B cell (primary cell): Measurements from ENCODE around the gene PRKN. TPM values are rescaled to one million over a fixed set of nuclear protein-coding genes. Genes with fewer than 3 reads are reported as not detected.

Experiments used
- ATAC-seq: fragments of 200-7000 bp; cut with Tn5 transposase; one replicate; pipeline ENCODE4 v1.10.0; 2021; ENCODE audit warnings: low read depth, mild to moderate bottlenecking, moderate number of reproducible peaks, moderate library complexity
- CTCF ChIA-PET: fragments of 350-600 bp; sonication (Branson Sonifier 250); formaldehyde crosslinking; loops from one replicate; lab custom pipeline; 2021; ENCODE audit warnings: antibody characterized with exemption, inconsistent platforms; lab: Charles Lee
- POLR2A ChIA-PET: fragments of 350-600 bp; sonication (Branson Sonifier 250); formaldehyde crosslinking; loops from one replicate; lab custom pipeline; 2021; ENCODE audit warnings: antibody characterized with exemption; lab: Charles Lee
- DNase-seq: peaks from one replicate; pipeline ENCODE4 v3.0.0; 2013
- H2AFZ ChIP-seq: 2 replicates; pipeline ENCODE4 v1.6.1; 2012; ENCODE audit warnings: mild to moderate bottlenecking, low read depth, low read length; ENCODE audit not compliant: insufficient read depth, poor library complexity, severe bottlenecking
- H3K27ac ChIP-seq, 2 donors: 1 replicate in 1 of 2; 2 replicates in 1 of 2; pipeline ENCODE4 v1.5.1; 2012 to 2013; ENCODE audit warnings: low read length in 2 of 2, mild to moderate bottlenecking in 2 of 2, moderate library complexity in 1 of 2
- H3K27me3 ChIP-seq, 4 experiments: fragments of 200-600 bp in 1 of 4; sonication (generic) in 1 of 4; replicated peaks in 1 of 4; 1 replicate in 2 of 4; 2 replicates in 2 of 4; pipeline versions ENCODE4 v1.6.1 to v1.7.0; 2013 to 2016; ENCODE audit warnings: low read length in 3 of 4, mild to moderate bottlenecking in 2 of 4, mixed read lengths in 1 of 4, moderate library complexity in 1 of 4; ENCODE audit not compliant: insufficient read depth in 4 of 4, control insufficient read depth in 3 of 4; ENCODE audit errors: control extremely low read depth in 1 of 4
- H3K36me3 ChIP-seq, 2 experiments: replicated peaks in 1 of 2; 1 replicate in 1 of 2; 2 replicates in 1 of 2; pipeline versions ENCODE4 v1.6.1 to v1.7.1; 2013; ENCODE audit warnings: low read length in 1 of 2; ENCODE audit not compliant: insufficient read depth in 2 of 2, control insufficient read depth in 1 of 2; ENCODE audit errors: control extremely low read depth in 1 of 2, extremely low read depth in 1 of 2
- H3K4me1 ChIP-seq, 2 donors: fragments of 200-600 bp in 1 of 2; sonication (generic) in 1 of 2; 1 replicate in 1 of 2; 2 replicates in 1 of 2; pipeline versions ENCODE4 v1.5.1 to v1.6.1; 2013 to 2017; ENCODE audit warnings: low read length in 2 of 2; ENCODE audit not compliant: control insufficient read depth in 2 of 2, insufficient read depth in 2 of 2
- H3K4me2 ChIP-seq: replicated peaks from 2 replicates; pipeline ENCODE3; 2012; ENCODE audit warnings: mild to moderate bottlenecking, low read depth, low read length; ENCODE audit not compliant: poor library complexity, severe bottlenecking
- H3K4me3 ChIP-seq, 5 experiments: fragments of 200-600 bp in 1 of 5; sonication (generic) in 1 of 5; 1 replicate in 3 of 5; 2 replicates in 2 of 5; pipeline versions ENCODE4 v1.5.1 to v1.7.0; 2011 to 2016; ENCODE audit warnings: low read length in 4 of 5, mild to moderate bottlenecking in 4 of 5, low read depth in 2 of 5, control low read depth in 1 of 5, moderate library complexity in 1 of 5; ENCODE audit not compliant: insufficient read depth in 1 of 5; ENCODE audit errors: control extremely low read depth in 1 of 5, extremely low read depth in 1 of 5
- H3K79me2 ChIP-seq: fragments of 200-600 bp; sonication (generic); one replicate; pipeline ENCODE4 v1.6.0; 2016; ENCODE audit warnings: low read length; ENCODE audit not compliant: control insufficient read depth, insufficient read depth
- H3K9ac ChIP-seq: fragments of 200-600 bp; sonication (generic); 2 replicates; pipeline ENCODE4 v1.6.1; 2017; ENCODE audit warnings: mild to moderate bottlenecking, low read length, moderate library complexity
- H3K9me3 ChIP-seq, 3 donors: one replicate each; pipeline versions ENCODE4 v1.6.1 to v1.7.1; 2013; ENCODE audit warnings: low read length in 2 of 3; ENCODE audit not compliant: control insufficient read depth in 2 of 3, insufficient read depth in 1 of 3; ENCODE audit errors: control extremely low read depth in 1 of 3
- H4K20me1 ChIP-seq: 2 replicates; pipeline ENCODE4 v1.6.0; 2012; ENCODE audit warnings: mild to moderate bottlenecking, low read length; ENCODE audit not compliant: insufficient read depth, control insufficient read depth, poor library complexity, severe bottlenecking
- H3K27ac Mint-ChIP-seq: one replicate; pipeline ENCODE4 v1.8.0; 2021; ENCODE audit warnings: mixed read lengths
- H3K27me3 Mint-ChIP-seq: one replicate; pipeline ENCODE4 v1.8.0; 2021; ENCODE audit warnings: mixed read lengths
- H3K4me1 Mint-ChIP-seq: one replicate; pipeline ENCODE4 v1.8.0; 2021; ENCODE audit warnings: mixed read lengths
- H3K4me3 Mint-ChIP-seq: one replicate; pipeline ENCODE4 v1.8.0; 2021; ENCODE audit warnings: mixed read lengths
- H3K9me3 Mint-ChIP-seq: one replicate; pipeline ENCODE4 v1.8.0; 2022; ENCODE audit warnings: mixed read lengths; ENCODE audit not compliant: insufficient read depth
- CTCF ChIP-seq: fragments of 200-600 bp; IDR thresholded peaks from one replicate; pipeline ENCODE4 v1.8.0; 2022; ENCODE audit warnings: antibody characterized with exemption, mild to moderate bottlenecking
- EZH2 ChIP-seq: IDR thresholded peaks from 2 replicates; pipeline ENCODE4 v1.6.1; 2012; ENCODE audit warnings: borderline replicate concordance, low read depth, mild to moderate bottlenecking, moderate library complexity, low read length; ENCODE audit not compliant: insufficient read depth, poor library complexity, severe bottlenecking
- WGBS: methylation state at CpG from one replicate; pipeline ENCODE4 v1.1.5; 2013; ENCODE audit warnings: missing lambda C conversion rate; ENCODE audit not compliant: insufficient coverage; 5-methylcytosine and 5-hydroxymethylcytosine counted together
- intact Hi-C: fragments of 100-400 bp; cut with micrococcal nuclease; formaldehyde crosslinking; loops from one replicate; pipeline ENCODE4 v1.10.0; 2022
- polyA plus RNA-seq: library from polyadenylated mRNA; depleted of rRNA; stranded (reverse); fragments of >200 nt; gene quantifications from 2 replicates; pipeline ENCODE4 v1.2.3, GENCODE V29; 2012
- total RNA-seq, 2 donors: library from RNA; stranded (reverse); fragments of 120-200 nt in 1 of 2; gene quantifications; 1 replicate in 1 of 2; 2 replicates in 1 of 2; pipeline versions ENCODE4 v1.2.3 to v1.2.4, GENCODE V29; 2013 to 2022

The PRKN gene
- total and polyA plus RNA-seq, 2 donors (not counting 1 experiment from before 2014, with no cell fraction given), result 1.6 to 6.2 TPM

- Histone ChIP-seq H3K27ac (no peak overlapping the region), H3K36me3 (no peaks in the 10 kb centered on the region), H2AFZ (no peak overlapping the region), H3K9ac (no peak overlapping the region), H3K79me2 (no peaks in the 10 kb centered on the region), H3K9me3 (no peaks in the 10 kb centered on the region), H3K4me1 (no peaks in the 10 kb centered on the region), H4K20me1 (no peaks in the 10 kb centered on the region), H3K4me3 (no peak overlapping the region), H3K27me3 (no peaks in the 10 kb centered on the region), H3K4me2 (no peak overlapping the region)
- no peak for TF ChIP-seq EZH2
- no peak for TF ChIP-seq CTCF
- no peaks in the 10 kb centered on the region for H3K27me3 Mint-ChIP-seq
- no peaks in the 10 kb centered on the region for H3K4me1 Mint-ChIP-seq
- DNase-seq, result no peak
- WGBS, result 83% methylated on average over 4 of the region's 5 CpGs
- ChIA-PET CTCF (interaction anchor here (0.6 kb wide), 1 partner anchor 1868 kb away, joined by 3 read pairs; no protein-coding TSS in a partner anchor), POLR2A (no interaction called here)
- no peak overlapping the region for H3K27ac Mint-ChIP-seq
- no peak overlapping the region for H3K4me3 Mint-ChIP-seq
- no peak for ATAC-seq
- intact Hi-C loops, result no loop called here
- no peaks in the 10 kb centered on the region for H3K9me3 Mint-ChIP-seq
Observed at GRCh38 chr6:162690158-162690557, 37.4 kb downstream of the PRKN start.

- no peaks in the 10 kb centered on the region for H4K20me1 ChIP-seq
- DNase-seq (no peak), ATAC-seq (no peak)
- no peak overlapping the region for H3K9ac ChIP-seq
- no peak overlapping the region for H3K27ac ChIP-seq
- H3K27me3 ChIP-seq, result no peaks in the 10 kb centered on the region
- H3K4me3 Mint-ChIP-seq, result no peak overlapping the region
- TF ChIP-seq CTCF (no peak), EZH2 (no peak)
- WGBS, result no CpG with 5 or more reads among the region's 3 CpGs
- H3K27ac Mint-ChIP-seq, result no peak overlapping the region
- H3K9me3 ChIP-seq, result no peaks in the 10 kb centered on the region
- H3K79me2 ChIP-seq, result no peaks in the 10 kb centered on the region
- H3K4me1 ChIP-seq, result no peaks in the 10 kb centered on the region
- H3K27me3 Mint-ChIP-seq, result no peaks in the 10 kb centered on the region
- CTCF ChIA-PET, result no interaction called here
- POLR2A ChIA-PET, result no interaction called here
- no peak overlapping the region for H3K4me3 ChIP-seq
- no peaks in the 10 kb centered on the region for H3K36me3 ChIP-seq
- H3K4me1 Mint-ChIP-seq, result no peaks in the 10 kb centered on the region
- H3K9me3 Mint-ChIP-seq, result no peaks in the 10 kb centered on the region
- no peak overlapping the region for H3K4me2 ChIP-seq
- H2AFZ ChIP-seq, result no peak overlapping the region
- intact Hi-C loops, result no loop called here
Observed at GRCh38 chr6:162688751-162689345, 38.7 kb downstream of the PRKN start.
